HG03159 (cell line): ENCODE results near the gene SYNDIG1L.

Experiments used
- ATAC-seq: cut with Tn5 transposase; IDR thresholded peaks from one replicate; pipeline ENCODE4 v1.9.1; 2021; ENCODE audit warnings: mild to moderate bottlenecking, moderate library complexity; ENCODE audit not compliant: unreplicated experiment

The SYNDIG1L gene

GRCh38 chr14:74429991-74430390 is 4.0 kb upstream of the SYNDIG1L start:
- ATAC-seq, result no peak

GRCh38 chr14:74429221-74429691 is 3.2 kb upstream of the SYNDIG1L start:
- ATAC-seq, result no peak

GRCh38 chr14:74427651-74428050 is 1.6 kb upstream of the SYNDIG1L start:
- no peak for ATAC-seq

GRCh38 chr14:74425525-74426201 is 347 bp downstream of the SYNDIG1L start:
- no peak for ATAC-seq

- ATAC-seq, result no peak
Observed at GRCh38 chr14:74424606-74425005, 1.4 kb downstream of the SYNDIG1L start.

- no peak for ATAC-seq
Observed at GRCh38 chr14:74423246-74423645, 2.8 kb downstream of the SYNDIG1L start.

GRCh38 chr14:74421981-74422380 is 4.0 kb downstream of the SYNDIG1L start:
- ATAC-seq, result no peak

- no peak for ATAC-seq
Observed at GRCh38 chr14:74419086-74419485, 6.9 kb downstream of the SYNDIG1L start.

GRCh38 chr14:74418031-74418430 is 8.0 kb downstream of the SYNDIG1L start:
- ATAC-seq, result no peak

GRCh38 chr14:74417611-74418010 is 8.4 kb downstream of the SYNDIG1L start:
- ATAC-seq, result no peak

- no peak for ATAC-seq
Observed at GRCh38 chr14:74417201-74417600, 8.8 kb downstream of the SYNDIG1L start.

GRCh38 chr14:74415115-74415437 is 10.9 kb downstream of the SYNDIG1L start:
- ATAC-seq, result no peak

GRCh38 chr14:74414403-74415114 is 11.5 kb downstream of the SYNDIG1L start:
- no peak for ATAC-seq

- ATAC-seq, result no peak
Observed at GRCh38 chr14:74413627-74414026, 12.4 kb downstream of the SYNDIG1L start.

GRCh38 chr14:74412753-74413152 is 13.3 kb downstream of the SYNDIG1L start:
- no peak for ATAC-seq

- ATAC-seq, result no peak
Observed at GRCh38 chr14:74411671-74412070, 14.3 kb downstream of the SYNDIG1L start.

- ATAC-seq, result no peak
Observed at GRCh38 chr14:74409441-74409840, 16.6 kb downstream of the SYNDIG1L start.

- ATAC-seq, result no peak
Observed at GRCh38 chr14:74408870-74409269, 17.1 kb downstream of the SYNDIG1L start.

- no peak for ATAC-seq
Observed at GRCh38 chr14:74407801-74408154, 18.2 kb downstream of the SYNDIG1L start.

- no peak for ATAC-seq
Observed at GRCh38 chr14:74407021-74407800, 18.8 kb downstream of the SYNDIG1L start.

- no peak for ATAC-seq
Observed at GRCh38 chr14:74405663-74406062, 20.3 kb downstream of the SYNDIG1L start.

- no peak for ATAC-seq
Observed at GRCh38 chr14:74404435-74404834, 21.6 kb downstream of the SYNDIG1L start.
